BE2C (cell line): ENCODE data around the gene ELFN2.

Experiments used
- DNase-seq: peaks from one replicate; pipeline ENCODE4 v3.0.0-alpha.2; 2020
- H3K27me3 ChIP-seq: fragments of 250-450 bp; sonication (Bioruptor Pico); 2 replicates; pipeline ENCODE4 v1.5.1; 2020; ENCODE audit warnings: mild to moderate bottlenecking
- H3K36me3 ChIP-seq: fragments of 250-450 bp; sonication (Bioruptor Pico); 2 replicates; pipeline ENCODE4 v1.5.1; 2020; ENCODE audit warnings: mild to moderate bottlenecking
- H3K4me1 ChIP-seq: fragments of 250-450 bp; sonication (Bioruptor Pico); 2 replicates; pipeline ENCODE4 v1.5.1; 2020
- H3K4me3 ChIP-seq: 2 replicates; pipeline ENCODE4 v1.5.1; 2011; ENCODE audit warnings: low read depth, low read length
- H3K9me3 ChIP-seq: fragments of 250-450 bp; sonication (Bioruptor Pico); 2 replicates; pipeline ENCODE4 v1.5.1; 2020
- CTCF ChIP-seq: IDR thresholded peaks from 2 replicates; pipeline ENCODE4 v1.5.1; 2012; ENCODE audit warnings: mild to moderate bottlenecking, low read depth, low read length

ELFN2 gene

GRCh38 chr22:37377927-37378326, 49.4 kb downstream of the ELFN2 start:
- no peak for DNase-seq
- Histone ChIP-seq H3K27me3 (peaks cover 86% of the 10 kb centered on the region), H3K4me3 (no peak overlapping the region), H3K4me1 (peaks cover 2% of the 10 kb centered on the region), H3K9me3 (no peaks in the 10 kb centered on the region), H3K36me3 (no peaks in the 10 kb centered on the region)
- TF ChIP-seq CTCF: no peak

- Histone ChIP-seq H3K9me3 (no peaks in the 10 kb centered on the region), H3K4me1 (no peaks in the 10 kb centered on the region), H3K4me3 (no peak overlapping the region), H3K27me3 (peaks cover 88% of the 10 kb centered on the region), H3K36me3 (no peaks in the 10 kb centered on the region)
- DNase-seq: no peak
- TF ChIP-seq CTCF: no peak
These were observed 50.1 kb downstream of the ELFN2 start for GRCh38 chr22:37377138-37377537.

GRCh38 chr22:37376643-37377042, 50.6 kb downstream of the ELFN2 start:
- TF ChIP-seq CTCF: no peak
- Histone ChIP-seq H3K4me3 (no peak overlapping the region), H3K36me3 (no peaks in the 10 kb centered on the region), H3K27me3 (peaks cover 88% of the 10 kb centered on the region), H3K4me1 (no peaks in the 10 kb centered on the region), H3K9me3 (no peaks in the 10 kb centered on the region)
- no peak for DNase-seq

GRCh38 chr22:37375801-37376200, 51.5 kb downstream of the ELFN2 start:
- H3K36me3 ChIP-seq: no peaks in the 10 kb centered on the region
- peaks cover 80% of the 10 kb centered on the region for H3K27me3 ChIP-seq
- H3K4me1 ChIP-seq: no peaks in the 10 kb centered on the region
- no peak overlapping the region for H3K4me3 ChIP-seq
- no peak for TF ChIP-seq CTCF
- DNase-seq: no peak
- H3K9me3 ChIP-seq: no peaks in the 10 kb centered on the region

GRCh38 chr22:37374571-37374970, 52.7 kb downstream of the ELFN2 start:
- no peaks in the 10 kb centered on the region for H3K4me1 ChIP-seq
- H3K27me3 ChIP-seq: peaks cover 67% of the 10 kb centered on the region
- no peak overlapping the region for H3K4me3 ChIP-seq
- TF ChIP-seq CTCF: no peak
- no peaks in the 10 kb centered on the region for H3K36me3 ChIP-seq
- H3K9me3 ChIP-seq: no peaks in the 10 kb centered on the region
- DNase-seq: no peak

- no peak for DNase-seq
- H3K36me3 ChIP-seq: no peaks in the 10 kb centered on the region
- H3K27me3 ChIP-seq: peaks cover 56% of the 10 kb centered on the region
- no peaks in the 10 kb centered on the region for H3K4me1 ChIP-seq
- no peak overlapping the region for H3K4me3 ChIP-seq
- TF ChIP-seq CTCF: no peak
- no peaks in the 10 kb centered on the region for H3K9me3 ChIP-seq
These were observed 53.8 kb downstream of the ELFN2 start for GRCh38 chr22:37373451-37373850.
